Measurements from ENCODE around the gene NHERF2. TPM values are rescaled to one million over a fixed set of nuclear protein-coding genes. Genes with fewer than 3 reads are reported as not detected.

NHERF2 gene
- total RNA-seq: 1.3 and 1.8 TPM in 2 replicates

GRCh38 chr16:2026461-2027023 is at the start of gene NHERF2:
Gene NHERF2, plus strand, starts transcription at chr16:2026902. Its CDS starts 104 bp downstream, at chr16:2027006.
- DNase-seq: peak; percentile 79
- H3K36me3 Mint-ChIP-seq (ENCODE audit: low read depth): no peaks in the 10 kb centered on the region
- intact Hi-C loops (cut with micrococcal nuclease): no loop called here
- no peak within 1 kb of the TSS for H3K27ac Mint-ChIP-seq
- H3K27me3 Mint-ChIP-seq: peaks cover 41% of the 10 kb centered on the region
- no peaks in the 10 kb centered on the region for H3K9me3 Mint-ChIP-seq
- H3K4me1 Mint-ChIP-seq: peaks cover 8% of the 10 kb centered on the region
- H3K4me3 Mint-ChIP-seq: peak within 1 kb of the TSS; percentile 68

- DNase-seq: no peak
- no peak overlapping the region for H3K27ac Mint-ChIP-seq
- H3K9me3 Mint-ChIP-seq: no peaks in the 10 kb centered on the region
- no peak overlapping the region for H3K4me3 Mint-ChIP-seq
- peaks cover 5% of the 10 kb centered on the region for H3K4me1 Mint-ChIP-seq
- peaks cover 13% of the 10 kb centered on the region for H3K27me3 Mint-ChIP-seq
- intact Hi-C loops (cut with micrococcal nuclease): no loop called here
- H3K36me3 Mint-ChIP-seq (ENCODE audit: low read depth): peaks cover 24% of the 10 kb centered on the region
Measured at GRCh38 chr16:1976951-1977874, 49.5 kb upstream of the NHERF2 start.

- peaks cover 19% of the 10 kb centered on the region for H3K27me3 Mint-ChIP-seq
- intact Hi-C loops (cut with micrococcal nuclease): no loop called here
- DNase-seq: no peak
- peaks cover 22% of the 10 kb centered on the region for H3K36me3 Mint-ChIP-seq (ENCODE audit: low read depth)
- H3K9me3 Mint-ChIP-seq: no peaks in the 10 kb centered on the region
- H3K27ac Mint-ChIP-seq: no peak overlapping the region
- no peak overlapping the region for H3K4me3 Mint-ChIP-seq
- peaks cover 2% of the 10 kb centered on the region for H3K4me1 Mint-ChIP-seq
Measured at GRCh38 chr16:1977875-1978268, 48.8 kb upstream of the NHERF2 start.

- Mint-ChIP-seq H3K4me1 (peaks cover 4% of the 10 kb centered on the region), H3K27me3 (peaks cover 23% of the 10 kb centered on the region), H3K36me3 (ENCODE audit: low read depth) (peaks cover 23% of the 10 kb centered on the region), H3K9me3 (no peaks in the 10 kb centered on the region), H3K4me3 (no peak overlapping the region), H3K27ac (no peak overlapping the region)
- intact Hi-C loops (cut with micrococcal nuclease): no loop called here
- no peak for DNase-seq
Measured at GRCh38 chr16:1978476-1979120, 48.1 kb upstream of the NHERF2 start.

GRCh38 chr16:1979271-1980029 is 47.3 kb upstream of the NHERF2 start:
- Mint-ChIP-seq H3K27ac (no peak overlapping the region), H3K36me3 (ENCODE audit: low read depth) (peaks cover 21% of the 10 kb centered on the region), H3K9me3 (no peaks in the 10 kb centered on the region), H3K4me1 (peaks cover 4% of the 10 kb centered on the region), H3K4me3 (no peak overlapping the region), H3K27me3 (peaks cover 23% of the 10 kb centered on the region)
- intact Hi-C loops (cut with micrococcal nuclease): no loop called here
- no peak for DNase-seq

GRCh38 chr16:1980030-1980769 is 46.5 kb upstream of the NHERF2 start:
- H3K27me3 Mint-ChIP-seq: peaks cover 23% of the 10 kb centered on the region
- H3K4me1 Mint-ChIP-seq: peaks cover 5% of the 10 kb centered on the region
- intact Hi-C loops (cut with micrococcal nuclease): no loop called here
- H3K4me3 Mint-ChIP-seq: no peak overlapping the region
- DNase-seq: peak; percentile 58
- H3K9me3 Mint-ChIP-seq: no peaks in the 10 kb centered on the region
- H3K27ac Mint-ChIP-seq: no peak overlapping the region
- H3K36me3 Mint-ChIP-seq (ENCODE audit: low read depth): peaks cover 20% of the 10 kb centered on the region

DNA sequence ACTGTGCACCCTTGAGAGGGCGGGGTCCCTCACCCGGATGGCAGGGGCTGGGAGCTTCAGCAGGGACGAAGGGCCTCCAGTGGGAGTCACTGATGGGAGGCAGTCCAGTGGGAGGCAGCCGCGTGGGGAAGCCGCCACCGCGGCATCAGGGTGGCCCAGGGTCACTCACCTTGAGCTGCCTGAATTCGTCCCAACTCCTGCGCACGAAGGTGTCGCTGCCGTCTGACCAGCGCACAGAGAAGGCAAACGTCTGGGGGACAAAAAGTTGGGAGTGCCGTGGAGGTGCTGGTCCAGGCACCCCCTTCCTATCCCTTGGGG is 46.0 kb upstream of the NHERF2 start:
- intact Hi-C loops (cut with micrococcal nuclease): no loop called here
- peaks cover 6% of the 10 kb centered on the region for H3K4me1 Mint-ChIP-seq
- H3K36me3 Mint-ChIP-seq (ENCODE audit: low read depth): peaks cover 19% of the 10 kb centered on the region
- H3K27ac Mint-ChIP-seq: no peak overlapping the region
- DNase-seq: no peak
- no peak overlapping the region for H3K4me3 Mint-ChIP-seq
- no peaks in the 10 kb centered on the region for H3K9me3 Mint-ChIP-seq
- peaks cover 23% of the 10 kb centered on the region for H3K27me3 Mint-ChIP-seq

DNA sequence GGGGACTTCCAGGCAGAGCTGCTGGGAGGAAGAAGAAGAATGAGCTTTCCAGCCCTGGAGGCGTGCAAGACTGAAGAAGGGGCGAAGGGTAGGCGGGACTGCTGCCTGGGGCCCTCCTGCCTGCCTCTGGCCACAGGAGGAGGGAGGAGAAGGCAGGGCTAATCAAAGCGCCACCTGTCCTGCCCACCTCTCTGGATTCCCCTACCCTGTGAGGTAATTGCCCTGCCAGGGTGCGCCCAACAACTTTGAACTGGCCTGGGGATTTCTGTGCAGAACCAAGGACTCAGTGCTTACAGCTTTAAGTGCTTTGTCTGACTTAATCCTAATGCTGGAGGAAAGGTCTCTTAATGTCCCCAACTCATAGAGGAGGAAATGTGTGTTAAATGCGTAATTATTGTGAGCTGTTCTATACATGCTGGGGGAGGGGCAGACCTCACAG is 45.3 kb upstream of the NHERF2 start, which contains the start of gene NOXO1:
NOXO1 (minus strand) TSS at position 72 of the 439 bp plus-strand sequence. CDS start 290 bp downstream, outside the sequence.
- H3K4me3 Mint-ChIP-seq: peak within 1 kb of the TSS; percentile 25
- no peak for DNase-seq
- H3K27me3 Mint-ChIP-seq: peaks cover 23% of the 10 kb centered on the region
- no peaks in the 10 kb centered on the region for H3K9me3 Mint-ChIP-seq
- H3K27ac Mint-ChIP-seq: no peak within 1 kb of the TSS
- H3K36me3 Mint-ChIP-seq (ENCODE audit: low read depth): peaks cover 15% of the 10 kb centered on the region
- intact Hi-C loops (cut with micrococcal nuclease): no loop called here
- peaks cover 6% of the 10 kb centered on the region for H3K4me1 Mint-ChIP-seq

DNA sequence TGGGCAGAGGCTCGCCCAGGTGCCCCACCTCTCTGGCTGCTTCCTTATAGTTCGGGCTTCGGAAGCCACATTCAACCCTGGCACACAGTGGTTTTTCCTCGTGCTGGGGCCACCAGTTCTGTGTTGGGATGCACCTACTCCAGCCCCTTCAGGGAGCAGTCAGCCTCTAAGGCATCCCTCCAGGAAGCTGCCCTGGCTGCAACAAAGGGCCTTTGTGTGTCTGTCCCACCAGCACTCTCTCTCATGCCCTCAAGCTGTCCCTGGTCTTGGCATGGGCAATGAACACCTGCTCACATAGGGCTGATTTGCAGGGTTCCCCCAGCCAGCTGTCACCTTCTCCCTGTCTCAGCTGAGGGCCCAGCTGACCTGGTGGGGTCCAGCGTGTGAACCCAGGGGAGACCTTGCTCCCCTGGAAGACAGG is 44.7 kb upstream of the NHERF2 start:
- H3K27me3 Mint-ChIP-seq: peaks cover 23% of the 10 kb centered on the region
- DNase-seq: no peak
- intact Hi-C loops (cut with micrococcal nuclease): no loop called here
- no peaks in the 10 kb centered on the region for H3K9me3 Mint-ChIP-seq
- H3K4me1 Mint-ChIP-seq: peaks cover 6% of the 10 kb centered on the region
- H3K36me3 Mint-ChIP-seq (ENCODE audit: low read depth): peaks cover 21% of the 10 kb centered on the region
- H3K27ac Mint-ChIP-seq: no peak overlapping the region
- peak overlapping the region; percentile 25 for H3K4me3 Mint-ChIP-seq

- Mint-ChIP-seq H3K9me3 (no peaks in the 10 kb centered on the region), H3K27ac (peak overlapping the region; percentile 54), H3K4me3 (peak overlapping the region; percentile 87), H3K4me1 (peaks cover 6% of the 10 kb centered on the region), H3K36me3 (ENCODE audit: low read depth) (peaks cover 19% of the 10 kb centered on the region), H3K27me3 (peaks cover 24% of the 10 kb centered on the region)
- intact Hi-C loops (cut with micrococcal nuclease): no loop called here
- DNase-seq: no peak
Measured at GRCh38 chr16:1982991-1983543, 43.6 kb upstream of the NHERF2 start.

- H3K9me3 Mint-ChIP-seq: no peaks in the 10 kb centered on the region
- intact Hi-C loops (cut with micrococcal nuclease): loop anchor here (1.0 kb wide), 1 partner anchor 9 kb away; no protein-coding TSS in a partner anchor
- peak within 1 kb of the TSS; percentile 87 for H3K4me3 Mint-ChIP-seq
- H3K27me3 Mint-ChIP-seq: peaks cover 28% of the 10 kb centered on the region
- peaks cover 18% of the 10 kb centered on the region for H3K36me3 Mint-ChIP-seq (ENCODE audit: low read depth)
- peak within 1 kb of the TSS; percentile 54 for H3K27ac Mint-ChIP-seq
- DNase-seq: peak; percentile 95
- peaks cover 8% of the 10 kb centered on the region for H3K4me1 Mint-ChIP-seq
Measured at GRCh38 chr16:1983544-1984346, 43.0 kb upstream of the NHERF2 start, which contains the start of gene GFER. Gene GFER, plus strand, starts transcription at chr16:1984193. Its CDS starts 26 bp downstream, at chr16:1984219.

All from activated CD4-positive, alpha-beta T cell treated with anti-CD3 and anti-CD28 coated beads, Interleukin-2, amount 10 ng/mL, durations not matched to agents 24 days and 14 days (primary cell).